ENCODE results near the gene SIPA1. TPM values are rescaled to one million over a fixed set of nuclear protein-coding genes. Genes with fewer than 3 reads are reported as not detected.
A peak's percentile ranks its signal among the peaks of the same experiment; 100 is the strongest.
"Not testable (repeated sequence)": the region's sequence is repeated elsewhere in the genome, so short reads cannot be mapped to it uniquely, and the experiment has no call there.

SIPA1 gene
- total RNA-seq, 1 experiment from 2014 or later, result 105 TPM

- H4K20me1 ChIP-seq (ENCODE audit: insufficient read depth); H3K9me2 ChIP-seq (ENCODE audit: insufficient read depth); DNase-seq (ENCODE audit: low read depth, low spot score); H2AFZ ChIP-seq (ENCODE audit: low read depth, low read length, poor library complexity, severe bottlenecking); BruUV-seq (replicated peaks); RAD21 ChIA-PET (ENCODE audit: low non-redundant PET in 1 of 2, low total read pairs in 2 of 2, uncharacterized antibody in 2 of 2, unreplicated experiment in 2 of 2); ATAC-seq; intact Hi-C loops (cut with micrococcal nuclease); H3K9ac ChIP-seq (ENCODE audit: low read length); H3K27me3 ChIP-seq (ENCODE audit: insufficient read depth, low read length); H3K9me3 ChIP-seq (ENCODE audit: control insufficient read depth in 1 of 2, insufficient read depth in 1 of 2, low read depth in 1 of 2, low read length in 2 of 2): not testable (repeated sequence)
- peaks cover 1 to 36% of the 10 kb centered on the region in 2 experiments; a peak in 2 of 4 replicates for H3K36me3 ChIP-seq (ENCODE audit: control insufficient read depth in 1 of 2, insufficient read depth in 2 of 2, low read length in 2 of 2)
- peak overlapping the region in 1 of 2 experiments; percentile 73; a peak in 2 of 4 replicates for H3K4me3 ChIP-seq (replicated peaks in 1 of 2; ENCODE audit: low read depth in 1 of 2, low read length in 2 of 2)
- ChIA-PET POLR2A (interaction anchor here (2.0 kb wide), 1 partner anchor 24 kb away, joined by 11 read pairs; the partner anchor contains the start of gene PCNX3), CTCF (interaction anchor here (1.8 kb wide), 1 partner anchor 13 kb away, joined by 6 read pairs; no protein-coding TSS in a partner anchor)
- H3K79me2 ChIP-seq (ENCODE audit: insufficient read depth, low read length), result peaks cover 13% of the 10 kb centered on the region; the same call in 1 of the 2 replicates
- H3K4me2 ChIP-seq (ENCODE audit: low read length), result peak overlapping the region; percentile 87
- H3K27ac ChIP-seq (ENCODE audit: low read depth, low read length), result peak overlapping the region; percentile 97
- peaks cover 23 to 50% of the 10 kb centered on the region in 2 experiments for H3K4me1 ChIP-seq (ENCODE audit: control insufficient read depth in 1 of 2, insufficient read depth in 2 of 2, low read length in 2 of 2)
These were observed 1.3 kb downstream of the SIPA1 start for GRCh38 chr11:65639228-65639597.

- peaks cover 13% of the 10 kb centered on the region; the same call in 1 of the 2 replicates for H3K79me2 ChIP-seq (ENCODE audit: insufficient read depth, low read length)
- no peaks in the 10 kb centered on the region for H3K27me3 ChIP-seq (ENCODE audit: insufficient read depth, low read length)
- intact Hi-C loops (cut with micrococcal nuclease), result no loop called here
- ChIA-PET CTCF (no interaction called here), RAD21 (ENCODE audit: low non-redundant PET in 1 of 2, low total read pairs in 2 of 2, uncharacterized antibody in 2 of 2, unreplicated experiment in 2 of 2) (no interaction called here), POLR2A (no interaction called here)
- no peak overlapping the region for H2AFZ ChIP-seq (ENCODE audit: low read depth, low read length, poor library complexity, severe bottlenecking)
- peaks cover 0 to 29% of the 10 kb centered on the region in 2 experiments; a peak in 2 of 4 replicates for H3K36me3 ChIP-seq (ENCODE audit: control insufficient read depth in 1 of 2, insufficient read depth in 2 of 2, low read length in 2 of 2)
- peak overlapping the region; percentile 21; the same call in 1 of the 2 replicates for H3K27ac ChIP-seq (ENCODE audit: low read depth, low read length)
- ATAC-seq, result no peak
- no TSS peak for BruUV-seq (replicated peaks)
- TF ChIP-seq REST (IDR thresholded peaks at IDR 0.05; ENCODE audit: low read depth) (no peak), EGR1 (IDR thresholded peaks at IDR 0.05; ENCODE audit: low read depth) (no peak), CTCF (IDR thresholded peaks at IDR 0.05 in 2 of 3, conservative IDR thresholded peaks at IDR 0.05 in 1 of 3; ENCODE audit: borderline replicate concordance in 1 of 3, insufficient read depth in 1 of 3, low read depth in 2 of 3, low read length in 2 of 3) (no peak), TCF7L2 (IDR thresholded peaks at IDR 0.05; ENCODE audit: borderline replicate concordance, extremely low read depth, insufficient read depth, insufficient read length) (no peak)
- H3K9ac ChIP-seq (ENCODE audit: low read length), result no peak overlapping the region
- H3K4me2 ChIP-seq (ENCODE audit: low read length), result no peak overlapping the region
- no peaks in the 10 kb centered on the region for H3K9me2 ChIP-seq (ENCODE audit: insufficient read depth)
- H4K20me1 ChIP-seq (ENCODE audit: insufficient read depth), result no peaks in the 10 kb centered on the region
- DNase-seq (ENCODE audit: low read depth, low spot score), result no peak
- no peak overlapping the region for H3K4me3 ChIP-seq (replicated peaks in 1 of 2; ENCODE audit: low read depth in 1 of 2, low read length in 2 of 2)
- no peaks in the 10 kb centered on the region for H3K9me3 ChIP-seq (ENCODE audit: control insufficient read depth in 1 of 2, insufficient read depth in 1 of 2, low read depth in 1 of 2, low read length in 2 of 2)
- H3K4me1 ChIP-seq (ENCODE audit: control insufficient read depth in 1 of 2, insufficient read depth in 2 of 2, low read length in 2 of 2), result peaks cover 28 to 57% of the 10 kb centered on the region in 2 experiments
These were observed 2.0 kb downstream of the SIPA1 start for GRCh38 chr11:65639623-65640482.

All from HCT116 (cell line).